Thyroid gland (tissue), 4 donors: ENCODE data around the gene CCN2.

Experiments used
- CTCF ChIP-seq, 6 experiments: fragments of 200-600 bp in 3 of 6; fragments of 450-650 bp in 3 of 6; sonication (generic) in 3 of 6; IDR thresholded peaks; one replicate each; pipeline ENCODE4 v1.5.1; 2016 to 2019; ENCODE audit warnings: antibody characterized with exemption in 6 of 6, mild to moderate bottlenecking in 2 of 6, inconsistent platforms in 1 of 6, moderate library complexity in 1 of 6
- POLR2A ChIP-seq, 2 donors: fragments of 450-650 bp; IDR thresholded peaks; one replicate each; pipeline ENCODE4 v1.6.1; 2017; ENCODE audit warnings: antibody characterized with exemption in 2 of 2, mild to moderate bottlenecking in 2 of 2, moderate library complexity in 1 of 2

DNA sequence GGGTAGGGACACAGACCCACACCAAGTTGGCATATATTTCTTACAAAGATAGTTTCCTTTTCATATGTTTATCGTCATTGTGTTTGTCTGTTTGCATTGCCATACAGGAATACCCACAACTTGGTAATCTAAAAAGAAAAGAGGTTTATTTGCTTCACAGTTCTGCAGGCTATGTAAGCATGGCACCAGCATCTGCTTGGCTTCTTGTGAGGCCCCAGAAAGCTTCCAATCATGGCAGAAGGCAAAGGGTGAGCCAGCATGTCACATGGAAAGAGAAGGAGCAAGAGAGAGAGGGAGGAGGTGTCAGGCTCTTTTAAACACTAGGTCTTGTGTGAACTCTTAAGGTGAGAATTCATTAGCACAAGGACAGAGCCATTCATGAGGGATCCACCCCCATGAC, 52.5 kb downstream of the CCN2 start:
- TF ChIP-seq CTCF (IDR thresholded peaks at IDR 0.05) (no peak), POLR2A (IDR thresholded peaks at IDR 0.05) (no peak)
